KMS-11 (cell line): ENCODE results near the gene PLXNA1.

ENCODE experiments used
- H2AFZ ChIP-seq: fragments of 200-600 bp; sonication (generic); 2 replicates; pipeline ENCODE4 v1.6.1; 2016; ENCODE audit warnings: antibody characterized with exemption, mixed run types, low read depth
- H3K27ac ChIP-seq: fragments of 200-600 bp; sonication (generic); 2 replicates; pipeline ENCODE4 v1.6.1; 2016; ENCODE audit warnings: mild to moderate bottlenecking, mixed run types
- H3K27me3 ChIP-seq: fragments of 200-600 bp; sonication (generic); 2 replicates; pipeline ENCODE4 v1.6.1; 2017; ENCODE audit warnings: mild to moderate bottlenecking, low read depth, mixed run types, moderate library complexity; ENCODE audit not compliant: insufficient read depth
- H3K36me3 ChIP-seq: fragments of 200-600 bp; sonication (generic); 2 replicates; pipeline ENCODE4 v1.6.1; 2017; ENCODE audit warnings: mild to moderate bottlenecking, mixed run types; ENCODE audit not compliant: insufficient read depth
- H3K4me1 ChIP-seq: fragments of 200-600 bp; sonication (generic); 2 replicates; pipeline ENCODE4 v1.6.1; 2016; ENCODE audit warnings: mild to moderate bottlenecking, low read depth, mixed run types; ENCODE audit not compliant: poor library complexity, severe bottlenecking
- H3K4me2 ChIP-seq: fragments of 200-600 bp; sonication (generic); 2 replicates; pipeline ENCODE4 v1.7.0; 2016; ENCODE audit warnings: mild to moderate bottlenecking, mixed run types
- H3K4me3 ChIP-seq: fragments of 200-600 bp; sonication (generic); IDR thresholded peaks from 2 replicates; pipeline ENCODE4 v1.6.1; 2017; ENCODE audit warnings: low read depth, low read length, mixed read lengths; ENCODE audit not compliant: insufficient read depth
- H3K79me2 ChIP-seq: fragments of 200-600 bp; sonication (generic); 2 replicates; pipeline ENCODE4 v1.6.1; 2016; ENCODE audit warnings: low read depth, mixed run types; ENCODE audit not compliant: insufficient read depth
- H3K9ac ChIP-seq: fragments of 200-600 bp; sonication (generic); 2 replicates; pipeline ENCODE4 v1.6.1; 2016; ENCODE audit warnings: mild to moderate bottlenecking, mixed run types
- H4K20me1 ChIP-seq: fragments of 200-600 bp; sonication (generic); 2 replicates; pipeline ENCODE4 v1.6.1; 2016; ENCODE audit warnings: mild to moderate bottlenecking, mixed run types; ENCODE audit not compliant: insufficient read depth
- CTCF ChIP-seq: fragments of 200-600 bp; sonication (generic); conservative IDR thresholded peaks from 2 replicates; pipeline ENCODE4 v1.6.1; 2017; ENCODE audit warnings: low read depth, mild to moderate bottlenecking, antibody characterized with exemption, low read length, moderate library complexity, mixed read lengths

PLXNA1 gene

GRCh38 chr3:127001486-127002194 lies 18.7 kb downstream of the PLXNA1 start:
- Histone ChIP-seq H3K4me3 (no peak overlapping the region), H3K36me3 (no peaks in the 10 kb centered on the region), H3K9ac (no peak overlapping the region), H3K27me3 (no peaks in the 10 kb centered on the region), H3K4me2 (no peak overlapping the region), H3K4me1 (no peaks in the 10 kb centered on the region), H2AFZ (no peak overlapping the region), H4K20me1 (0 out of 2 replicates have a peak, but pooled peaks cover under 1% of the 10 kb centered on the region), H3K79me2 (peaks cover 5% of the 10 kb centered on the region; the same call in 1 of the 2 replicates), H3K27ac (no peak overlapping the region)
- TF ChIP-seq CTCF: no peak

GRCh38 chr3:127002195-127003174 lies 19.6 kb downstream of the PLXNA1 start:
- Histone ChIP-seq H2AFZ (no peak overlapping the region), H3K4me2 (no peak overlapping the region), H3K79me2 (no peaks in the 10 kb centered on the region; the same call in 1 of the 2 replicates), H3K9ac (no peak overlapping the region), H3K36me3 (no peaks in the 10 kb centered on the region), H3K4me1 (no peaks in the 10 kb centered on the region), H3K4me3 (no peak overlapping the region), H4K20me1 (no peaks in the 10 kb centered on the region), H3K27ac (no peak overlapping the region), H3K27me3 (no peaks in the 10 kb centered on the region)
- TF ChIP-seq CTCF: no peak

GRCh38 chr3:127003175-127003555 lies 20.2 kb downstream of the PLXNA1 start:
- Histone ChIP-seq H3K4me3 (no peak overlapping the region), H3K4me2 (no peak overlapping the region), H3K27ac (no peak overlapping the region), H3K9ac (no peak overlapping the region), H4K20me1 (no peaks in the 10 kb centered on the region), H3K4me1 (no peaks in the 10 kb centered on the region), H3K79me2 (no peaks in the 10 kb centered on the region; the same call in 1 of the 2 replicates), H3K36me3 (no peaks in the 10 kb centered on the region), H3K27me3 (no peaks in the 10 kb centered on the region), H2AFZ (no peak overlapping the region)
- no peak for TF ChIP-seq CTCF

- H3K9ac ChIP-seq: no peak overlapping the region
- no peak overlapping the region for H3K27ac ChIP-seq
- no peak overlapping the region for H3K4me3 ChIP-seq
- H3K27me3 ChIP-seq: no peaks in the 10 kb centered on the region
- no peaks in the 10 kb centered on the region for H3K36me3 ChIP-seq
- H4K20me1 ChIP-seq: no peaks in the 10 kb centered on the region
- TF ChIP-seq CTCF: no peak
- H3K4me1 ChIP-seq: no peaks in the 10 kb centered on the region
- no peaks in the 10 kb centered on the region; the same call in 1 of the 2 replicates for H3K79me2 ChIP-seq
- H2AFZ ChIP-seq: no peak overlapping the region
- no peak overlapping the region for H3K4me2 ChIP-seq
These were observed 20.8 kb downstream of the PLXNA1 start for GRCh38 chr3:127003601-127004280.
